ENCODE results near the gene COL8A2. TPM values are rescaled to one million over a fixed set of nuclear protein-coding genes. Genes with fewer than 3 reads are reported as not detected.
A peak's percentile ranks its signal among the peaks of the same experiment; 100 is the strongest.

Gene COL8A2
- polyA plus RNA-seq, 6 donors from 2014 or later, result 0.10 to 0.25 (median 0.19) TPM; not detected in 3

GRCh38 chr1:36114371-36114770 is 10.7 kb downstream of the COL8A2 start:
- Mint-ChIP-seq H3K9me3 (no peaks in the 10 kb centered on the region), H3K4me1 (peaks cover under 1 to 8% (median 3%) of the 10 kb centered on the region in 3 donors), H3K36me3 (no peaks in the 10 kb centered on the region), H3K27ac (no peak overlapping the region), H3K4me3 (no peak overlapping the region), H3K27me3 (peaks cover 0 to 8% (median 0%) of the 10 kb centered on the region in 3 donors)
- DNase-seq (no peak), ATAC-seq (ENCODE audit: low read depth in 2 of 2) (no peak)

- Mint-ChIP-seq H3K27ac (no peak overlapping the region), H3K4me1 (peaks cover 3 to 12% (median 6%) of the 10 kb centered on the region in 3 donors), H3K27me3 (peaks cover 0 to 8% (median 0%) of the 10 kb centered on the region in 3 donors), H3K4me3 (no peak overlapping the region), H3K36me3 (no peaks in the 10 kb centered on the region), H3K9me3 (no peaks in the 10 kb centered on the region)
- no peak for DNase-seq
- ATAC-seq (ENCODE audit: low read depth in 2 of 2), result no peak
These were observed 12.2 kb downstream of the COL8A2 start for GRCh38 chr1:36112823-36113222.

GRCh38 chr1:36111151-36111550 is 13.9 kb downstream of the COL8A2 start:
- Mint-ChIP-seq H3K27me3 (peaks cover 0 to 8% (median 0%) of the 10 kb centered on the region in 3 donors), H3K9me3 (no peaks in the 10 kb centered on the region), H3K4me1 (peaks cover 3 to 12% (median 6%) of the 10 kb centered on the region in 3 donors), H3K27ac (peak overlapping the region in 1 of 6 donors; percentile 78), H3K4me3 (no peak overlapping the region), H3K36me3 (no peaks in the 10 kb centered on the region)
- ATAC-seq (ENCODE audit: low read depth in 2 of 2) (no peak), DNase-seq (no peak)

GRCh38 chr1:36109041-36109679 is 15.9 kb downstream of the COL8A2 start:
- ATAC-seq (ENCODE audit: low read depth in 2 of 2), result peak; percentile 25 to 32
- Mint-ChIP-seq H3K27ac (peak overlapping the region in 3 of 6 donors; percentile 34 to 75 (median 58)), H3K4me3 (no peak overlapping the region), H3K36me3 (no peaks in the 10 kb centered on the region), H3K9me3 (no peaks in the 10 kb centered on the region), H3K27me3 (peaks cover 0 to 2% (median 0%) of the 10 kb centered on the region in 3 donors), H3K4me1 (peaks cover 3 to 8% (median 6%) of the 10 kb centered on the region in 3 donors)
- no peak for DNase-seq

- H3K4me1 Mint-ChIP-seq, result peaks cover 3 to 8% (median 6%) of the 10 kb centered on the region in 3 donors
- H3K4me3 Mint-ChIP-seq, result peak overlapping the region in 1 of 8 donors; percentile 9
- H3K36me3 Mint-ChIP-seq, result no peaks in the 10 kb centered on the region
- H3K27me3 Mint-ChIP-seq, result no peaks in the 10 kb centered on the region
- no peak overlapping the region for H3K27ac Mint-ChIP-seq
- no peaks in the 10 kb centered on the region for H3K9me3 Mint-ChIP-seq
- ATAC-seq (ENCODE audit: low read depth in 2 of 2), result no peak
- no peak for DNase-seq
These were observed 16.7 kb downstream of the COL8A2 start for GRCh38 chr1:36108314-36108713.

GRCh38 chr1:36107394-36107793 is 17.6 kb downstream of the COL8A2 start:
- Mint-ChIP-seq H3K27me3 (no peaks in the 10 kb centered on the region), H3K4me1 (peaks cover 3 to 8% (median 6%) of the 10 kb centered on the region in 3 donors), H3K4me3 (no peak overlapping the region), H3K9me3 (no peaks in the 10 kb centered on the region), H3K36me3 (no peaks in the 10 kb centered on the region), H3K27ac (peak overlapping the region in 1 of 6 donors; percentile 20)
- no peak for ATAC-seq (ENCODE audit: low read depth in 2 of 2)
- no peak for DNase-seq

- no peaks in the 10 kb centered on the region for H3K36me3 Mint-ChIP-seq
- H3K4me3 Mint-ChIP-seq, result no peak overlapping the region
- ATAC-seq (ENCODE audit: low read depth in 2 of 2) (no peak), DNase-seq (no peak)
- no peak overlapping the region for H3K27ac Mint-ChIP-seq
- H3K27me3 Mint-ChIP-seq, result no peaks in the 10 kb centered on the region
- H3K4me1 Mint-ChIP-seq, result peaks cover 2 to 6% (median 6%) of the 10 kb centered on the region in 3 donors
- H3K9me3 Mint-ChIP-seq, result no peaks in the 10 kb centered on the region
These were observed 18.8 kb downstream of the COL8A2 start for GRCh38 chr1:36106269-36106668.

- no peak for ATAC-seq (ENCODE audit: low read depth in 2 of 2)
These were observed 23.5 kb downstream of the COL8A2 start for GRCh38 chr1:36101546-36101945.

GRCh38 chr1:36100376-36100775 is 24.6 kb downstream of the COL8A2 start:
- Mint-ChIP-seq H3K4me1 (peaks cover 0 to 6% (median 0%) of the 10 kb centered on the region in 3 donors), H3K27ac (no peak overlapping the region), H3K9me3 (no peaks in the 10 kb centered on the region), H3K36me3 (no peaks in the 10 kb centered on the region), H3K27me3 (no peaks in the 10 kb centered on the region), H3K4me3 (no peak overlapping the region)
- DNase-seq (no peak), ATAC-seq (ENCODE audit: low read depth in 2 of 2) (no peak)

More at GRCh38 chr1:36101546-36101945, 23.5 kb downstream of the COL8A2 start:
- Mint-ChIP-seq H3K9me3 (no peaks in the 10 kb centered on the region), H3K36me3 (no peaks in the 10 kb centered on the region), H3K4me3 (no peak overlapping the region), H3K27ac (peak overlapping the region in 1 of 6 donors; percentile 47), H3K4me1 (peaks cover 0 to 6% (median 0%) of the 10 kb centered on the region in 3 donors), H3K27me3 (no peaks in the 10 kb centered on the region)
- no peak for DNase-seq

GRCh38 chr1:36099681-36100341 is 25.2 kb downstream of the COL8A2 start:
- Mint-ChIP-seq H3K4me1 (peaks cover 0 to 6% (median 0%) of the 10 kb centered on the region in 3 donors), H3K27ac (peak overlapping the region in 3 of 6 donors; percentile 19 to 53 (median 20)), H3K9me3 (no peaks in the 10 kb centered on the region), H3K4me3 (no peak overlapping the region), H3K27me3 (no peaks in the 10 kb centered on the region), H3K36me3 (no peaks in the 10 kb centered on the region)
- ATAC-seq (ENCODE audit: low read depth in 2 of 2), result peak; percentile 88 to 89
- DNase-seq, result peak; percentile 67

- H3K36me3 Mint-ChIP-seq, result no peaks in the 10 kb centered on the region
- DNase-seq (no peak), ATAC-seq (ENCODE audit: low read depth in 2 of 2) (no peak)
- H3K4me3 Mint-ChIP-seq, result no peak overlapping the region
- no peak overlapping the region for H3K27ac Mint-ChIP-seq
- H3K4me1 Mint-ChIP-seq, result peaks cover 0 to 6% (median 0%) of the 10 kb centered on the region in 3 donors
- H3K27me3 Mint-ChIP-seq, result no peaks in the 10 kb centered on the region
- no peaks in the 10 kb centered on the region for H3K9me3 Mint-ChIP-seq
These were observed 26.2 kb downstream of the COL8A2 start for GRCh38 chr1:36098650-36099365.

- DNase-seq (no peak), ATAC-seq (ENCODE audit: low read depth in 2 of 2) (no peak)
- Mint-ChIP-seq H3K4me1 (peaks cover 0 to 6% (median 0%) of the 10 kb centered on the region in 3 donors), H3K27ac (no peak overlapping the region), H3K4me3 (no peak overlapping the region), H3K36me3 (no peaks in the 10 kb centered on the region), H3K27me3 (no peaks in the 10 kb centered on the region), H3K9me3 (no peaks in the 10 kb centered on the region)
These were observed 27.1 kb downstream of the COL8A2 start for GRCh38 chr1:36097693-36098585.

Measured in naive B cell (primary cell).